ENCODE measurements around the gene ANKRD53.
A peak's percentile ranks its signal among the peaks of the same experiment; 100 is the strongest.

Gene ANKRD53

GRCh38 chr2:70943205-70943871, 35.1 kb upstream of the ANKRD53 start:
- DNase-seq (ENCODE audit: low read depth in 2 of 2) = no peak

- no peak for DNase-seq (ENCODE audit: low read depth in 2 of 2)
Measured at GRCh38 chr2:70944111-70944690, 34.2 kb upstream of the ANKRD53 start.

- peak; percentile 16 to 32 for DNase-seq (ENCODE audit: low read depth in 2 of 2)
Measured at GRCh38 chr2:70946832-70947442, 31.5 kb upstream of the ANKRD53 start.

GRCh38 chr2:70947556-70948184, 30.8 kb upstream of the ANKRD53 start:
- no peak for DNase-seq (ENCODE audit: low read depth in 2 of 2)

- peak; percentile 64 to 78 for DNase-seq (ENCODE audit: low read depth in 2 of 2)
Measured at GRCh38 chr2:70948337-70949003, 30.0 kb upstream of the ANKRD53 start.

GRCh38 chr2:70949086-70949485, 29.3 kb upstream of the ANKRD53 start:
- DNase-seq (ENCODE audit: low read depth in 2 of 2) = no peak

- DNase-seq (ENCODE audit: low read depth in 2 of 2) = no peak
Measured at GRCh38 chr2:70954886-70955285, 23.5 kb upstream of the ANKRD53 start.

- no peak for DNase-seq (ENCODE audit: low read depth in 2 of 2)
Measured at GRCh38 chr2:70956141-70956540, 22.3 kb upstream of the ANKRD53 start.

GRCh38 chr2:70957798-70958197, 20.6 kb upstream of the ANKRD53 start:
- DNase-seq (ENCODE audit: low read depth in 2 of 2) = no peak

- no peak for DNase-seq (ENCODE audit: low read depth in 2 of 2)
Measured at GRCh38 chr2:70958759-70959158, 19.7 kb upstream of the ANKRD53 start.

- no peak for DNase-seq (ENCODE audit: low read depth in 2 of 2)
Measured at GRCh38 chr2:70959271-70959761, 19.1 kb upstream of the ANKRD53 start.

GRCh38 chr2:70959851-70960832, 18.3 kb upstream of the ANKRD53 start:
- DNase-seq (ENCODE audit: low read depth in 2 of 2) = no peak

- DNase-seq (ENCODE audit: low read depth in 2 of 2) = no peak
Measured at GRCh38 chr2:70960833-70961647, 17.4 kb upstream of the ANKRD53 start.

- no peak for DNase-seq (ENCODE audit: low read depth in 2 of 2)
Measured at GRCh38 chr2:70961648-70961994, 16.8 kb upstream of the ANKRD53 start.

- no peak for DNase-seq (ENCODE audit: low read depth in 2 of 2)
Measured at GRCh38 chr2:70962211-70962884, 16.1 kb upstream of the ANKRD53 start.

GRCh38 chr2:70962885-70963878, 15.2 kb upstream of the ANKRD53 start:
- no peak for DNase-seq (ENCODE audit: low read depth in 2 of 2)

- DNase-seq (ENCODE audit: low read depth in 2 of 2) = no peak
Measured at GRCh38 chr2:70964133-70964532, 14.3 kb upstream of the ANKRD53 start.

All from stimulated activated CD4-positive, alpha-beta T cell treated with anti-CD3 and anti-CD28 coated beads, Interleukin-1b, Interleukin-23, amount 100 ng/mL, for 4 hours (primary cell).